ENCODE data around the gene CLCNKB.

- TF ChIP-seq POLR2AphosphoS5 (IDR thresholded peaks at IDR 0.05; ENCODE audit: low read depth, low read length) (no peak), SIN3A (IDR thresholded peaks at IDR 0.05; ENCODE audit: borderline replicate concordance, insufficient read depth, low read length) (no peak), REST (IDR thresholded peaks at IDR 0.05; ENCODE audit: insufficient read depth in 1 of 2, low read depth in 2 of 2, low read length in 2 of 2) (no peak)
Observed at GRCh38 chr1:16009030-16009460, 34.5 kb upstream of the CLCNKB start.
